HEK293 (cell line): ENCODE measurements around the gene SMARCD1.

ENCODE experiments used
- CTCF ChIP-seq: fragments of 450-650 bp; formaldehyde crosslinking; IDR thresholded peaks from 2 replicates; pipeline ENCODE4 v1.5.1; 2016; ENCODE audit warnings: missing biosample characterization, missing genetic modification characterization
- PBX3 ChIP-seq: sonication (generic); formaldehyde crosslinking; IDR thresholded peaks from 2 replicates; pipeline ENCODE4 v1.8.1; 2022; ENCODE audit warnings: mild to moderate bottlenecking, moderate library complexity, missing genetic modification reagents
- PRDM10 ChIP-seq: fragments of 450-650 bp; formaldehyde crosslinking; IDR thresholded peaks from 2 replicates; pipeline ENCODE4 v1.5.1; 2016; ENCODE audit warnings: missing biosample characterization, missing genetic modification characterization
- PRDM6 ChIP-seq: fragments of 450-650 bp; formaldehyde crosslinking; IDR thresholded peaks from 2 replicates; pipeline ENCODE4 v1.5.1; 2017; ENCODE audit warnings: missing biosample characterization, missing genetic modification characterization
- REST ChIP-seq: fragments of 450-650 bp; formaldehyde crosslinking; IDR thresholded peaks from 2 replicates; pipeline ENCODE4 v1.5.1; 2016; ENCODE audit warnings: missing biosample characterization, missing genetic modification characterization
- ZBTB49 ChIP-seq: fragments of 450-650 bp; formaldehyde crosslinking; IDR thresholded peaks from 2 replicates; pipeline ENCODE4 v1.5.1; 2016; ENCODE audit warnings: missing biosample characterization, missing genetic modification characterization, low read depth
- ZBTB7A ChIP-seq: fragments of 450-650 bp; formaldehyde crosslinking; IDR thresholded peaks from 2 replicates; pipeline ENCODE4 v1.5.1; 2016; ENCODE audit warnings: low read depth, missing biosample characterization, missing genetic modification characterization
- ZNF114 ChIP-seq: fragments of 450-650 bp; formaldehyde crosslinking; IDR thresholded peaks from 2 replicates; pipeline ENCODE4 v1.5.0; 2017; ENCODE audit warnings: missing biosample characterization, missing genetic modification characterization
- ZNF223 ChIP-seq: fragments of 450-650 bp; formaldehyde crosslinking; IDR thresholded peaks from 2 replicates; pipeline ENCODE4 v1.5.1; 2016; ENCODE audit warnings: missing biosample characterization, missing genetic modification characterization
- ZNF274 ChIP-seq, 2 experiments: fragments of 200-500 bp in 1 of 2; fragments of 450-650 bp in 1 of 2; sonication (Bioruptor generic) in 1 of 2; formaldehyde crosslinking in 1 of 2; IDR thresholded peaks; 2 replicates each; pipeline versions ENCODE4 v1.5.1 to v1.6.1; 2014 to 2016; ENCODE audit warnings: borderline replicate concordance in 1 of 2, inconsistent platforms in 1 of 2, low read length in 1 of 2, missing biosample characterization in 1 of 2, missing genetic modification characterization in 1 of 2
- ZNF426 ChIP-seq: fragments of 450-650 bp; formaldehyde crosslinking; IDR thresholded peaks from 2 replicates; pipeline ENCODE4 v1.5.1; 2017; ENCODE audit warnings: missing biosample characterization, missing genetic modification characterization, mild to moderate bottlenecking, inconsistent platforms, moderate library complexity
- ZNF660 ChIP-seq: fragments of 450-650 bp; IDR thresholded peaks from 2 replicates; pipeline ENCODE4 v1.5.1; 2018; ENCODE audit warnings: missing biosample characterization, mild to moderate bottlenecking, missing genetic modification characterization
- ZNF747 ChIP-seq: fragments of 450-650 bp; formaldehyde crosslinking; IDR thresholded peaks from 2 replicates; pipeline ENCODE4 v1.5.1; 2016; ENCODE audit warnings: missing biosample characterization, missing genetic modification characterization
- ZNF76 ChIP-seq: fragments of 450-650 bp; formaldehyde crosslinking; IDR thresholded peaks from 2 replicates; pipeline ENCODE4; 2016; ENCODE audit warnings: low read depth, missing biosample characterization, missing genetic modification characterization, borderline replicate concordance

- TF ChIP-seq PRDM6 (tag by site-specific recombination), result no peak
- TF ChIP-seq ZNF114 (tag by site-specific recombination), result no peak
- no peak for TF ChIP-seq CTCF (tag by site-specific recombination)
- no peak for TF ChIP-seq PBX3 (CRISPR knock-in tag)
- no peak for TF ChIP-seq ZBTB49 (tag by site-specific recombination)
- TF ChIP-seq ZBTB7A (tag by site-specific recombination), result no peak
- no peak for TF ChIP-seq REST (tag by site-specific recombination)
- TF ChIP-seq PRDM10 (tag by site-specific recombination), result no peak
- no peak for TF ChIP-seq ZNF747 (tag by site-specific recombination)
- no peak for TF ChIP-seq ZNF274 (IDR thresholded peaks at IDR 0.05; ENCODE audit: low read length)
- no peak for TF ChIP-seq ZNF274 (tag by site-specific recombination; IDR thresholded peaks at IDR 0.05; ENCODE audit: borderline replicate concordance)
- no peak for TF ChIP-seq ZNF426
- no peak for TF ChIP-seq ZNF76 (tag by site-specific recombination)
- TF ChIP-seq ZNF223, result no peak
- no peak for TF ChIP-seq ZNF660 (tag by site-specific recombination)
Measured at GRCh38 chr12:50103351-50103750, 18.2 kb downstream of the SMARCD1 start.
